ENCODE measurements around the gene PCDH8.

The PCDH8 gene

DNA sequence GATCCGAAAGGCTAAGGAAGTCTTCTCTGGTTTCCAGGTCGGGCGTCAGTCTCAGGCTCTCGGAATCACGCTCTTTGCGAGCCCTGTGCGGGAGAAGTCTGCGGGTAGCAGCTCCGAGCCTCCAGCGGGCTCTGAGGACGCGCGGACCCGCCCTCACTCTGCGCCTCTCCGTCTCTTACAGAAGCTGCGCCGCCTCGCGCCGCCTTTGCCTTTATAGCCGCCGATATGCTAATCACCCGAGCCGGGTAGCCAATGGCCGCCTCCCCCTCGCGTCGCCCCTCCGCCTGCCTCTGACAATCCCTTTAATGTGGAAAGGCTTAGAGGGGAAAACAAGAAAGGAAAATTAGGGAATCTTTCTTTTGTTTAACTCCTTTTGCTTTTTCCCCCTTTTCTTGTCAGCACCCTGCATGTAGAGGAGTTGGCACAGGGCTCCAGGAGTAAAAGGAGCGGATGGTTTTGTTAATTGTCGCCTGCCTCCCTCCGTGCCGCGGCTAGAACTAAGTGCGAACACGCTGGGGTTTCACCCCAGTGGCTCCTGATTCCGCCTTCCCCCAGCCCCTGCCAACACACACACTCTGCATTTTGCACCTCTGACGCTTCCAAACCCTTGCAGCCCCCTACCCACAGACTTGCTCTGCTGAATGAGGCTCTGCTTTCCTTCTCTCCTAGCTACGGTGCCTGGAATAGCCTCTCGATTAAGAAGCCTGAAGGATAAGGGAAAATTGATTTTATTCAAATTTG is at the start of gene PCDH8:
Gene PCDH8 (minus strand): TSS at position 186 of the 741 bp plus-strand sequence. CDS start 204 bp downstream, outside the sequence.
- peak; percentile 90 for DNase-seq (ENCODE audit: low spot score)

DNA sequence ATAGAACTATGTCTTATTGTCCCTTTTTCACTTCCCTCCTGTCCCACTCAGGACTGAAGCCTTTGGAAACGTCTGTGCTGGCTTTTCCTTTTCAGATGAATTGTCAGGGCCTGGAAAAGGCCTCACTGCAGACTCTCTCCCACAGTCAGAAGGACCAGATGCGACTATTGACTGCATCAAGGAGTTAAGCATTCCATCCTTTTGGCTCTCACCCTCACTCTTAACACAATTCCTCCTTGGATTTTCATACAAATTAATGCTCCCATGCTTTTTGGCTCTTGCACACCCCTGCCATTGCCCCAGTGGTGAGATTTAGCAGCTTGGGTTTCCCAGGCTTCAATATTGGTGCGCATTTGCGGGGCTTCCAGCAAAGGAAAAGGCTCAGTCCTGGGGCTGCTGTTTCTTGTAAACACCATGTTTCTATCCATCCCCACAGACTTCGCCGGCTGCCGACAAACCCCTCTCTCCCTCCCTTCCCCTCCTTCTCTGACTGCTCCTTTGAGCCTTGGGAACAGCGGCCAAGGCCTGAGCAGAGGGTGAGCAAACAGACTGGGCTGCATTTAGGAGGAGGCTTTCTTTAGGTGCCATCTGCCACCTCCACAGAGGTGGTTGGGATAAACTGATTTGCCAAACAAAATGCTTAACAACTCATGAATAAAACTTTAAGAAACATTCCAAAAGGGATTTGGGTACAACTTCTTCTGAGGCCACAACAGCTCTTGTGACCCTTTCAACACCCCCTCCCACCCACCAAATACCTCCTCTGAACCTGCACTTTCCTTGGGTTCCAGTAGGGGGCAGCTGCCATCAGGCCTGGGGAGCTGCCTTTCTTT is 48.6 kb upstream of the PCDH8 start:
- peak; percentile 58 for DNase-seq (ENCODE audit: low spot score)

GRCh38 chr13:52894413-52894812 is 46.0 kb upstream of the PCDH8 start:
- no peak for DNase-seq (ENCODE audit: low spot score)

DNA sequence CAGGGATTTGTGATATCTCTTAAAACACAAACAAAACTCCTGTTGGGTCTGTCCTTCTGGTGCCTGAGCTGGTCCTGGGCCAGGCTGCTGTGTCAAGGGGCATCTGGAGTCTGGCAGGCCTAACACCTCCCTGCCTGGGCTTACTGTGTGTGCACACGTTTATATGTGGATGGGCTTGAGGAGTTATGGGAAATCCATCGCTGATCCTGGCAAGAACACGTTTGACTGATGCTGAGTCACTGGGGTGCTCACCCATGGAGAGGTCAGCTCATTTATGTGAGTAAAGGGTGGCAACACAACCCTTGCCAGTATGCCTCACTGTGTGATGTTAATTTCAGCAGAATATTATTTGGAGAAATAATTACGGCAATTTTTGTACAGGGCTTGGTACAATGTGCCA is 44.5 kb upstream of the PCDH8 start:
- no peak for DNase-seq (ENCODE audit: low spot score)

GRCh38 chr13:52891706-52892105 is 43.3 kb upstream of the PCDH8 start:
- no peak for DNase-seq (ENCODE audit: low spot score)

DNA sequence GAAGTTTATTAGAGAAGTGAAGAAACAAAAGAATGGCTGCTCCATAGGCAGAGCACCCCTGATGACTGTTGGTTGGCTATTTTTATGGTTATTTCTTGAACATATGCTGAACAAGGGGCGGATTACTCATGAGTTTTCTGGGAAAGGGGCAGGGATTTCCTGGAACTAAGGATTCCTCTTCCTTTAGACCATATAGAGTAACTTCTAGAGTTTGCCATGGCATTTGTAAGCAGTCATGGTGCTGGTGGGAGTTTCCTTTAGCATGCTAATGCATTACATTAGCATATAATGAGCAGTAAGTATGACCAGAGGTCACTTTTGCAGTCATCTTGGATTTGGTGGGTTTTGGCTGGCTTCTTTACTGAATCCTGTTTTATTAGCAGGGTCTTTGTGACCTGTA is 38.7 kb upstream of the PCDH8 start:
- no peak for DNase-seq (ENCODE audit: low spot score)

DNA sequence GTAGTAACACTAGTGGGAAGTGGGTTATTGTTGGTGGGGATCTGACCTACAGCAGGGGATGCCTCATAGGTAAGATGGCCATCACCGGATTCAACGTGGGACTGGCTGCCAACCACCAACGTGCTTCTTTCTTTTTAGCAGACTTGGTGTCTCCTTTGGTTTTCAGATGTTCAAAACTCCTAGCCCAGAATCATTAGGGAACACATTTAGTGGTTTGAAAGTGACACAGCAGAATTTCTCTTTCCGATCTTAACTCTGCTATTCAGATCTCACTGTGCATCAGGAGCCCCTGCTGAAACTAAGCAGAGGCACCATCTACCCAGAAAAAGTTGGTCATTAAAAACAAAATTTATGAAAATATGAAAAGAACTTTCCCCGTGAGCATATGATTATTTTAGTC is 36.7 kb upstream of the PCDH8 start:
- no peak for DNase-seq (ENCODE audit: low spot score)

GRCh38 chr13:52884429-52885010 is 36.1 kb upstream of the PCDH8 start:
- no peak for DNase-seq (ENCODE audit: low spot score)

DNA sequence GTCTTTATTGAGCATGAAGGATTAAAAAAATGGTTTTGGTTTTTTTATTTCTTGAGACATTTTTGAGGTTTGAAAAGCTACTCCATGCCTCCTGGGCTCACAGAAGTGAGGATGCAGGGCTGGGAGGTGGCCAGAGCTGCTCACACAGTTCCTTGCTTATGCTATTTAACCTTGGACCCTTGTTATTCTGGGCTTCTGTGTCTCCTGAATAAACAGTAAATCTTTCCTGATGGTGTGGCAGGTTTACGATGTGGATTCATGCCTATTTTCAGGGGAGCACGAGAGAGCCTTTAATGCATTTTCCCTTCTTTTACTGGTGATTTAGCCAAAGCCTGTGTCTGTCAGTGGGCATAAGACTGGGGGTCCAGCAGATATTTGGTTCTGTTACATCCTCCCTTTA is 34.3 kb upstream of the PCDH8 start:
- no peak for DNase-seq (ENCODE audit: low spot score)

DNA sequence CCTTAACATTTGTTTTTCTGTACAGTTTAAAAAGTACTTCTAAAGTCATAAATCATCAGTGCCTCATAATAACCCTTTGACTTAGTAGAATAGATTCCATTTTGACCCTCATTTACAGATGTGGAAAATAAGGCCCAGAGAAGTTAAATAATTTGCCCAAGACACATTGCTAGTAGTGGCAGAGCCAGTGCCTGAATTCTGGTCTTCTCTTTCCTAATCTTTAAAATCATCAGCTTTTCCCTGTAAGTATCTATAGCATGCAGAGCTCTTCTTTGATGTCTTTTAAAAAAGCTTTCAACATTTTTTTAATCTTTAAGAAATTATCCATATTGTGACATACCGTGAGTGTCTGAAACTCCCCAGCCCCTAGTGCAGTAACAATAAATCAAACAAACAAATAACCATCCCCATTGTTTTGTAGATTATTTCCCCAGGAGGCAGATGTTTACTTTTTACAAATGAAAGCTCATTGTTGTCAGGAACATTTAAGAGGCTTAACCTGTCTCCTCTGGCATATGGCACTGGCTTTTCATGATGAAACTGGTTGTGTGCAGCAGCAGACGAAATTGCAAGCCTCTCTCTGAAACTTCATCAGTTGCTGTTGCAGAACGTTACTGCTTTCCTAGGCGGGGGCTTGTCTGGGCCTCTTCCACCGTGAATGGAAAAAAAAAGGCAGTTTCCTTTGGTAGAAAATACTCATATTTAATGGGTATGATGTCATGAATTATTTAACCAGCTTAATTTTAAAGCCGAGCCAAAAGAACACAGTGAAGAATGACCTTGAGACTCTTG is 31.7 kb upstream of the PCDH8 start:
- no peak for DNase-seq (ENCODE audit: low spot score)

- DNase-seq (ENCODE audit: low spot score): peak; percentile 51
These were observed 30.4 kb upstream of the PCDH8 start for GRCh38 chr13:52878831-52879230.

- DNase-seq (ENCODE audit: low spot score): no peak
These were observed 21.7 kb upstream of the PCDH8 start for GRCh38 chr13:52870143-52870542.

- DNase-seq (ENCODE audit: low spot score): no peak
These were observed 21.2 kb upstream of the PCDH8 start for GRCh38 chr13:52869621-52870020.

GRCh38 chr13:52869050-52869449 is 20.6 kb upstream of the PCDH8 start:
- DNase-seq (ENCODE audit: low spot score): no peak

DNA sequence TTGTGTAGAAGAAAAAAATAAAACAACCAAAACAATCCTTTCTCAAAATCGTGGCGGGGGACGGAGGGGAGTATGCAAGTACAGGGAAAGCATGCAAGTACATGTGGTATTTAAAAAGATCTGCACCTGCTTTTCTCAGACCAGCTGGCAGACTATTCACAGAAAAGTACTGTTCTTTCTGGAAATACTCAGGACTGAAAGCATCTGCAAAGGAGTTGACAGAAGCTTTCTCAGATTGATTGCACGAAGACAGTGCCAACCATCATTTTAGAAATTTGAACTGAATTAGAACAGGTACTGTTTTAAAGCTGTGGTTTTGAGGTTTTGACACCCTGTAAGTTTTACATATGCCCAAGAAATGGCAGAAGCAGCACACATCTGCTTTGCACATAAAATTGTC is 19.8 kb upstream of the PCDH8 start:
- no peak for DNase-seq (ENCODE audit: low spot score)

DNA sequence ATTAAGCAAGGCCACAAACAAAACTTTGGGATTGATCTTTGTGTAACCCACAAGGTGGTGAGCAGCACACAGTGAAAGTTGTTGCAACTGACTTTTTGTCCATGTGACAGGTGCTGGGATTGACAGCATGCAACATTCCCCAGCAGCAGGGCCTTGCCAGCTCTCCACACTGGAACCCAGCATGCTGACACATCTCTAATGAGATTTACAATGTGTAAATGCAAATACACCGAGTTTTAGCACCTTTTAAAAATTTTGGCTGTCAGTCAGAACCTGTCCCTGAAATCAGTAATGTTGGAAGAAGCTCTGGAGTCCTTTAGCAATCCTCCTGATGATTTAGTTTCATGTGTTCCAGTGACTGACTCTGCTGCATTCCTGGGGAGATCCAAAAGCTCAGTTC is 16.5 kb upstream of the PCDH8 start:
- no peak for DNase-seq (ENCODE audit: low spot score)

- no peak for DNase-seq (ENCODE audit: low spot score)
These were observed 14.1 kb upstream of the PCDH8 start for GRCh38 chr13:52862358-52863206.

- DNase-seq (ENCODE audit: low spot score): no peak
These were observed 4.0 kb upstream of the PCDH8 start for GRCh38 chr13:52852444-52852843.

DNA sequence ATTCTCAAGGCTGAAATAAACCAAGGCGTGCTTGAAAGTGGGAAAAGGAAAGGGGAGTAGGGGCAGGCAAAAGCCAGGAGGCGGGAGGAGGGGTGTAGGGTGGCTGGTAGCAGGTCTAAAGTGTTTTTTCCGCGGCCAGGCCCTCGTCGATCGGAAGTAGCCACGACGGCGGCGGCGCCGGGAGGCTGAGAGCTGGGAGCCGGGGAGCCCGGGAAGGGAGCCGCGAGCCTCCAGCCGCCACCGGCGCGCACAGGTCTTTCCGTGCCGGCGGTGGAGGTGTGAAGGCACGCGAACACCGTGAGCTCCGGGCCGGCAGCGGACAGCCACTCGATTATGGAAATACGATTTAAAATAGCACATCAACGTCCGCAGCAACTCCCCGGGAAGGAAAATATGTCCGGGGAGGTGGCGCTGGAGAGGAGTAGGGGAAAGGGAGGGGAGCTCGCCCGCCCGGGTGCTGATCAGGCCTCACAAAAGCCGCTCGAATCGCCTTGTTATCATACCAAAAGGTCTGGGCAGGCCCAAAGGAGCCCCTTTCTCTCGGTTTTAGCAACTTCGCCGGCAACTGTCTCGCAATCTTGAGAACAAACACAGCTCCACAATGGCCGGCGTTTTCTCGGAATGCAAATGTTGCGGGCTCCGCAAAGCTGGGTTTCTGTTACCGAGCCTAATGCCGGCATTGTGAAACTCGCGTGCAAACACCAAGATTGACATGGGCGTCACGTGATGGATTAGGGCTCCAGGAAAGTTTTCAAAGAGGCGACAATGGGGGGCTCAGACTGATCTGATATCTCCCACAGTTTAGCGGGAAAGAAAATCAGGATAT is 2.9 kb upstream of the PCDH8 start:
- peak; percentile 68 for DNase-seq (ENCODE audit: low spot score)

DNA sequence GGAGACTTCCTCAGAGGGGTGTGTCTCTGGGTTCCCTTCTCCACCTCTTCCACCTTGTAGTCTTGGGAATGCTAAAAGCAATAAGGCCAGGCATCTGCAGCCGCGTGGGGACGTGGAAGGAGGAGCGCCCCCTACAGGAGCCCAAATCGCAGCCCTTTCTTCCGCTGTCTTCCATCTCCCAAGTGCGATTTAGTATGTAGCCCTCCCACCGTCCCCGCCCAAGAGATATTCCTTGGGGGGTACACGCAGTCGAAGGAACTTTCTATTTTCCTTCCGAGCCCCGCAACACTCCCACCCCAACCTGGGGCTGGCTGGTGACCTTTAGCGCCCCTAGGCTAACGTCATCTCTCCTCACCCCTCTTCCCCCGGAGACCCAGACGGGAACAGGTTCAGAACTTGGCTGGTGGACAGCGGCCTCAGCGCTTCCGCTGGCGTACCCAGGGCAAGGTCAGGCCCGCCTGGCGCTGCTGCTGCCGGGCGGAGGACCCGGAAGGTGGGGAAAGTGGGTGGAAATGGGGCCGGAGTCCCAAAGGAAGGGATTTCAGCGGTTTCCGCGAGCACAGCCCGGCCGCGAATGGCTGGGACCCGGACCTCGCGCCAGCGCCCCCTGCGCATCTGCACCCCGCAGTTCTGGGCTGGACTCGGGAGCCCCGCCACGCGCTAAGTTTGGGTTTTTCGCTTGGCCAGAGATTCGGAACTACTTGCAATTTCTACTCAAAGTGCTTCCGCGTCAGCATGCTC is 2.1 kb upstream of the PCDH8 start:
- DNase-seq (ENCODE audit: low spot score): peak; percentile 71

All from Ammon's horn (tissue), 1 donor.